ENCODE data around the gene LRCH1. TPM values are rescaled to one million over a fixed set of nuclear protein-coding genes. Genes with fewer than 3 reads are reported as not detected.

Gene LRCH1, protein sequence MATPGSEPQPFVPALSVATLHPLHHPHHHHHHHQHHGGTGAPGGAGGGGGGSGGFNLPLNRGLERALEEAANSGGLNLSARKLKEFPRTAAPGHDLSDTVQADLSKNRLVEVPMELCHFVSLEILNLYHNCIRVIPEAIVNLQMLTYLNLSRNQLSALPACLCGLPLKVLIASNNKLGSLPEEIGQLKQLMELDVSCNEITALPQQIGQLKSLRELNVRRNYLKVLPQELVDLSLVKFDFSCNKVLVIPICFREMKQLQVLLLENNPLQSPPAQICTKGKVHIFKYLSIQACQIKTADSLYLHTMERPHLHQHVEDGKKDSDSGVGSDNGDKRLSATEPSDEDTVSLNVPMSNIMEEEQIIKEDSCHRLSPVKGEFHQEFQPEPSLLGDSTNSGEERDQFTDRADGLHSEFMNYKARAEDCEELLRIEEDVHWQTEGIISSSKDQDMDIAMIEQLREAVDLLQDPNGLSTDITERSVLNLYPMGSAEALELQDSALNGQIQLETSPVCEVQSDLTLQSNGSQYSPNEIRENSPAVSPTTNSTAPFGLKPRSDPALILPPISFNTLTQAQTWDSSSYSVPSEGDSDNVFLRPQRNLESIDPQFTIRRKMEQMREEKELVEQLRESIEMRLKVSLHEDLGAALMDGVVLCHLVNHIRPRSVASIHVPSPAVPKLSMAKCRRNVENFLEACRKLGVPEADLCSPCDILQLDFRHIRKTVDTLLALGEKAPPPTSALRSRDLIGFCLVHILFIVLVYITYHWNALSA
- total RNA-seq, result 10 to 100 TPM; 16.8 to 17.7 TPM
- 8.9 TPM for polyA plus RNA-seq (ENCODE audit: insufficient read depth, low read depth, low replicate concordance)
- long read RNA-seq, donor 1, full-length matches to known transcripts, result 5 of 5 reads
- long read RNA-seq, donor 1, partial matches to known transcripts, result 0 of 5 reads
- long read RNA-seq, donor 1, other reads (novel, unspliced or antisense), result 0 of 5 reads
- long read RNA-seq, donor 2, full-length matches to known transcripts, result 1 of 1 reads
- long read RNA-seq, donor 2, partial matches to known transcripts, result 0 of 1 reads
- long read RNA-seq, donor 2, other reads (novel, unspliced or antisense), result 0 of 1 reads

DNA sequence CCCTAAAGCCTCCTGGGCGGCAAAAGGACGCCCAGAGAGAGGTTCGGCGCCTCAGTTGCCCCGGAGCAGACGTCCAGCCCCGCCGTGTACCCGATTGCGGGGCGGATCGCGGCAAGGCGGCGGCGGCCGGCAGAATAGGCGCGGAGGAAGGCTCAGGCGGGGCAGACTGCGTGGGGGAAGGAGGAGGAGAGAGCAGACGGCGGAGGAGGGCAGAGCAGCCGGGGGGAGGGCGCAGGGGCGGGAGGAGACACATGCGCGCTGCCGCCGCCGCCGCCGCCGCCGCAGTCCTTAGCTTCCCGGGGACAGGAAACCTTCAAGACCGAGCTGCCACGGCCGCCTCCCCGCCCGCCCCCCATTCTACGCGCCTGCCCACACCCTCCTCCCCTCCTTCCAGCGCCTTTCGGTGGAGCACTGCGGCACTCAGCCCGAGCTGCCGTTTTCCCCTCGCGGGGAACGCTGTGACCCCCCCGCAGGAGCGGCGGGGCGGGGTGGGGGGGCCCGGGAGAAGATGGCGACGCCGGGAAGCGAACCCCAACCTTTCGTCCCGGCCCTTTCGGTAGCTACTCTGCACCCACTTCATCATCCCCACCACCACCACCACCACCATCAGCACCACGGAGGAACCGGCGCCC lies at the start of gene LRCH1:
TSS of gene LRCH1 (plus strand) at position 282 of the 632 bp plus-strand sequence. CDS start at position 509, 227 bp downstream.
- Histone ChIP-seq H3K27ac (peak within 1 kb of the TSS; percentile 87 to 92), H3K9me3 (no peaks in the 10 kb centered on the region), H3K27me3 (no peaks in the 10 kb centered on the region), H3K36me3 (ENCODE audit: low read depth, missing control alignments) (no peaks in the 10 kb centered on the region), H3K4me3 (peak within 1 kb of the TSS; percentile 81 to 89), H3K4me1 (peaks cover 12% of the 10 kb centered on the region)
- peak; percentile 92 for DNase-seq
- WGBS, 2 donors, result 0 to 1% methylated on average over 21 to 31 of the region's 66 CpGs
- intact Hi-C loops (cut with DNase I; ENCODE audit: low total_unique reads), result loop anchor here (5.0 kb wide), 1 partner anchor 169 kb away; no protein-coding TSS in a partner anchor
- TF ChIP-seq, protein P1, sequence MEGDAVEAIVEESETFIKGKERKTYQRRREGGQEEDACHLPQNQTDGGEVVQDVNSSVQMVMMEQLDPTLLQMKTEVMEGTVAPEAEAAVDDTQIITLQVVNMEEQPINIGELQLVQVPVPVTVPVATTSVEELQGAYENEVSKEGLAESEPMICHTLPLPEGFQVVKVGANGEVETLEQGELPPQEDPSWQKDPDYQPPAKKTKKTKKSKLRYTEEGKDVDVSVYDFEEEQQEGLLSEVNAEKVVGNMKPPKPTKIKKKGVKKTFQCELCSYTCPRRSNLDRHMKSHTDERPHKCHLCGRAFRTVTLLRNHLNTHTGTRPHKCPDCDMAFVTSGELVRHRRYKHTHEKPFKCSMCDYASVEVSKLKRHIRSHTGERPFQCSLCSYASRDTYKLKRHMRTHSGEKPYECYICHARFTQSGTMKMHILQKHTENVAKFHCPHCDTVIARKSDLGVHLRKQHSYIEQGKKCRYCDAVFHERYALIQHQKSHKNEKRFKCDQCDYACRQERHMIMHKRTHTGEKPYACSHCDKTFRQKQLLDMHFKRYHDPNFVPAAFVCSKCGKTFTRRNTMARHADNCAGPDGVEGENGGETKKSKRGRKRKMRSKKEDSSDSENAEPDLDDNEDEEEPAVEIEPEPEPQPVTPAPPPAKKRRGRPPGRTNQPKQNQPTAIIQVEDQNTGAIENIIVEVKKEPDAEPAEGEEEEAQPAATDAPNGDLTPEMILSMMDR (IDR thresholded peaks at IDR 0.05), result no peak
- TF ChIP-seq POLR2A (IDR thresholded peaks at IDR 0.05), result no peak

DNA sequence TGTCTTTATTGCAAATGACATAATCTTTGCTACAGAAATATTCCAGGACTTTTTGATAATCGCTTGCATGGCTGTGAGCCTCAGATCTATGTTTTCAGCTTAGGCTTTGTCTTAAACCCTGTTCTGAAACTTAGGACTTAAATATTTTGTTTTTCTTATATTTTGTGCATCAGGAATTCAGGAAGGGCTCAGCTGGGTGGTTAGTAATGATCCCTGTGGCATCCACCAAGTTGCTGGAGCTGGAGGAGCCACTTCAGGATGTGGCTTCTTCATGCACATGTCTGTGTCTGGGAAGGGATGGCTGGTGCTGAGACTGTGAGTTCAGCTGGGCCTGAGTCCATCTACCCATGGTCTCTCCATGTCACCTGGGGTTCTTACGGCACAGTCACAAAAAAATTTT lies 48.9 kb upstream of the LRCH1 start:
- Histone ChIP-seq H3K4me1 (no peaks in the 10 kb centered on the region), H3K36me3 (ENCODE audit: low read depth, missing control alignments) (no peaks in the 10 kb centered on the region), H3K27me3 (no peaks in the 10 kb centered on the region), H3K9me3 (no peaks in the 10 kb centered on the region), H3K27ac (no peak overlapping the region), H3K4me3 (no peak overlapping the region)
- WGBS, 2 donors, result 74 to 96% methylated on average over 2 of the region's 2 CpGs
- intact Hi-C loops (cut with DNase I; ENCODE audit: low total_unique reads), result no loop called here
- TF ChIP-seq, protein P1 (IDR thresholded peaks at IDR 0.05), result no peak
- no peak for TF ChIP-seq POLR2A (IDR thresholded peaks at IDR 0.05)
- no peak for DNase-seq

DNA sequence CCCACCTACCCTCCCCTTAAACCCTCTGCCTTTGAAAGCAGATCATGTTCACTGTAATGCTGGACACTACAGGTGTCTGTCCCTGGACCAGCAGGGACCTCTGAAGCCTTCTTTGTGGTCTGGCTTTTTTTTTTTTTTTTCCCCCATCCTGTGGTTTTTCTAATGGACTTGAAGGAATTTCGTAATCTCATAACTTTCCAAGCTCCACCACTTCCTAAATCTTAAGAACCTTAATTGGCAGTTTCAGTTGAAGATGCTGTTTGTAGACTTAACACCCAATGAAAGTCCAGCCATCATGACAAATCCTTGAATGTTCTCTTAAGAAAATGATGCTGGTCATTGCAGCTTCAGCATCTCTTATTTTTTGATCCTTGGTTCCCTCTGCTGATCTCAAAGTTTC lies 45.0 kb upstream of the LRCH1 start:
- Histone ChIP-seq H3K4me3 (no peak overlapping the region), H3K27me3 (no peaks in the 10 kb centered on the region), H3K27ac (no peak overlapping the region), H3K4me1 (no peaks in the 10 kb centered on the region), H3K36me3 (ENCODE audit: low read depth, missing control alignments) (no peaks in the 10 kb centered on the region), H3K9me3 (no peaks in the 10 kb centered on the region)
- WGBS, 2 donors, result 73 to 94% methylated on average over 1 of the region's 1 CpG
- DNase-seq, result no peak
- intact Hi-C loops (cut with DNase I; ENCODE audit: low total_unique reads), result no loop called here
- TF ChIP-seq, protein P1 (IDR thresholded peaks at IDR 0.05), result no peak
- TF ChIP-seq POLR2A (IDR thresholded peaks at IDR 0.05), result no peak

DNA sequence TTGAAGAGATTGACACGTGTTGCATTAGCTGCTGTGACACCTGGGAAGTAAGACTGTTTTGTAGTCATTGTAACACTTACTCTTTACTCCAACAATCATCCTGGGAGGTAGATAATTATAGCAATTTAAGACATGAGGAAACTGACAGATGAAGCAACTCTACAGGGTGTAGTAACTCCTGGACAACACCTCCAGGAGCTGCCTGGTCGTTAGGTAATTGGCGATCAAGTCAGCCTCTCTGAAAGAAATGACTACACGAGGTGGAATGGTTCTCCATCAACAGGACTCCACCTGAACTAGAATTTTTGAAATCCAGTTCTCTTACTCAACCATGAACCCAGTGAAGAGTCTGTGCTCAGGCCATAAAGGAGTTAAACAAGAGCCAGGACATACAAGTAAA lies 43.0 kb upstream of the LRCH1 start:
- no peaks in the 10 kb centered on the region for H3K4me1 ChIP-seq
- H3K9me3 ChIP-seq, result no peaks in the 10 kb centered on the region
- intact Hi-C loops (cut with DNase I; ENCODE audit: low total_unique reads), result no loop called here
- no peaks in the 10 kb centered on the region for H3K36me3 ChIP-seq (ENCODE audit: low read depth, missing control alignments)
- H3K4me3 ChIP-seq, result no peak overlapping the region
- H3K27me3 ChIP-seq, result no peaks in the 10 kb centered on the region
- H3K27ac ChIP-seq, result no peak overlapping the region
- DNase-seq, result no peak
- 83 to 93% methylated on average over 4 of the region's 4 CpGs for WGBS, 2 donors
- TF ChIP-seq POLR2A (IDR thresholded peaks at IDR 0.05), result no peak
- TF ChIP-seq, protein P1 (IDR thresholded peaks at IDR 0.05), result no peak
